ENCODE data around the gene SLC1A2.

Gene SLC1A2

GRCh38 chr11:35260342-35260985 lies 158.9 kb downstream of the SLC1A2 start:
- Histone ChIP-seq H3K36me3 (ENCODE audit: control insufficient read depth, insufficient read depth, low read length) (no peaks in the 10 kb centered on the region), H3K4me1 (ENCODE audit: control insufficient read depth, insufficient read depth, low read length) (no peaks in the 10 kb centered on the region), H3K27me3 (ENCODE audit: control insufficient read depth, insufficient read depth, low read length) (no peaks in the 10 kb centered on the region), H3K4me3 (ENCODE audit: low read length) (no peak overlapping the region), H3K9me3 (ENCODE audit: control insufficient read depth, low read length) (no peaks in the 10 kb centered on the region), H3K9ac (ENCODE audit: low read length) (no peak overlapping the region)

- H3K36me3 ChIP-seq (ENCODE audit: control insufficient read depth, insufficient read depth, low read length) = no peaks in the 10 kb centered on the region
- no peaks in the 10 kb centered on the region for H3K9me3 ChIP-seq (ENCODE audit: control insufficient read depth, low read length)
- H3K27me3 ChIP-seq (ENCODE audit: control insufficient read depth, insufficient read depth, low read length) = no peaks in the 10 kb centered on the region
- no peaks in the 10 kb centered on the region for H3K4me1 ChIP-seq (ENCODE audit: control insufficient read depth, insufficient read depth, low read length)
- no peak overlapping the region for H3K9ac ChIP-seq (ENCODE audit: low read length)
- no peak overlapping the region for H3K4me3 ChIP-seq (ENCODE audit: low read length)
Observed at GRCh38 chr11:35259529-35259928, 159.8 kb downstream of the SLC1A2 start.

GRCh38 chr11:35257281-35257680 lies 162.1 kb downstream of the SLC1A2 start:
- Histone ChIP-seq H3K36me3 (ENCODE audit: control insufficient read depth, insufficient read depth, low read length) (no peaks in the 10 kb centered on the region), H3K9ac (ENCODE audit: low read length) (no peak overlapping the region), H3K4me1 (ENCODE audit: control insufficient read depth, insufficient read depth, low read length) (no peaks in the 10 kb centered on the region), H3K9me3 (ENCODE audit: control insufficient read depth, low read length) (no peaks in the 10 kb centered on the region), H3K27me3 (ENCODE audit: control insufficient read depth, insufficient read depth, low read length) (no peaks in the 10 kb centered on the region), H3K4me3 (ENCODE audit: low read length) (no peak overlapping the region)

DNA sequence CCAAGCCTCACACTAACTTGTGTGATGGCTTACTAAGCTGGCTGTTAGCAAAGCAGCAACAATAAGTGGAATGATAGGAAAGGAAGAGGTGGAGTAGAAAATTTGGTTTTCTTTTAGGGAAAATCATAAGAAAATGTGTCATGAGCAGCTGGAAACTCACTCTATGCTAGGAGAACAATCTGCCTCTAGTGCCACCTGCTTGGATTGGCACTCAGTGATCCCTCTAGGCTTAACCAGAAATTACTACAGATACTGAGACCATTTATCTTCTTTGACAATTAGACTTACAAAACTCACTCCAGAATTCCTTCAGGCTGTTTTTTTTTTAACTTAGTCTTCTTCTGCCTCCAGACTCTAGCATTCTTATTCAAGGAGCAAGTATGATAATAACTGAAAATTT lies 163.1 kb downstream of the SLC1A2 start:
- Histone ChIP-seq H3K9ac (ENCODE audit: low read length) (no peak overlapping the region), H3K27me3 (ENCODE audit: control insufficient read depth, insufficient read depth, low read length) (no peaks in the 10 kb centered on the region), H3K36me3 (ENCODE audit: control insufficient read depth, insufficient read depth, low read length) (no peaks in the 10 kb centered on the region), H3K9me3 (ENCODE audit: control insufficient read depth, low read length) (no peaks in the 10 kb centered on the region), H3K4me3 (ENCODE audit: low read length) (no peak overlapping the region), H3K4me1 (ENCODE audit: control insufficient read depth, insufficient read depth, low read length) (no peaks in the 10 kb centered on the region)

GRCh38 chr11:35255514-35255913 lies 163.8 kb downstream of the SLC1A2 start:
- no peaks in the 10 kb centered on the region for H3K9me3 ChIP-seq (ENCODE audit: control insufficient read depth, low read length)
- no peak overlapping the region for H3K4me3 ChIP-seq (ENCODE audit: low read length)
- no peaks in the 10 kb centered on the region for H3K27me3 ChIP-seq (ENCODE audit: control insufficient read depth, insufficient read depth, low read length)
- no peak overlapping the region for H3K9ac ChIP-seq (ENCODE audit: low read length)
- no peaks in the 10 kb centered on the region for H3K4me1 ChIP-seq (ENCODE audit: control insufficient read depth, insufficient read depth, low read length)
- H3K36me3 ChIP-seq (ENCODE audit: control insufficient read depth, insufficient read depth, low read length) = no peaks in the 10 kb centered on the region

GRCh38 chr11:35253237-35253636 lies 166.1 kb downstream of the SLC1A2 start:
- Histone ChIP-seq H3K27me3 (ENCODE audit: control insufficient read depth, insufficient read depth, low read length) (no peaks in the 10 kb centered on the region), H3K4me1 (ENCODE audit: control insufficient read depth, insufficient read depth, low read length) (no peaks in the 10 kb centered on the region), H3K9me3 (ENCODE audit: control insufficient read depth, low read length) (no peaks in the 10 kb centered on the region), H3K9ac (ENCODE audit: low read length) (no peak overlapping the region), H3K4me3 (ENCODE audit: low read length) (no peak overlapping the region), H3K36me3 (ENCODE audit: control insufficient read depth, insufficient read depth, low read length) (no peaks in the 10 kb centered on the region)

GRCh38 chr11:35250621-35251020 lies 168.7 kb downstream of the SLC1A2 start:
- H3K36me3 ChIP-seq (ENCODE audit: control insufficient read depth, insufficient read depth, low read length) = no peaks in the 10 kb centered on the region
- H3K9ac ChIP-seq (ENCODE audit: low read length) = no peak overlapping the region
- no peaks in the 10 kb centered on the region for H3K4me1 ChIP-seq (ENCODE audit: control insufficient read depth, insufficient read depth, low read length)
- no peaks in the 10 kb centered on the region for H3K9me3 ChIP-seq (ENCODE audit: control insufficient read depth, low read length)
- H3K4me3 ChIP-seq (ENCODE audit: low read length) = no peak overlapping the region
- no peaks in the 10 kb centered on the region for H3K27me3 ChIP-seq (ENCODE audit: control insufficient read depth, insufficient read depth, low read length)

- Histone ChIP-seq H3K27me3 (ENCODE audit: control insufficient read depth, insufficient read depth, low read length) (no peaks in the 10 kb centered on the region), H3K36me3 (ENCODE audit: control insufficient read depth, insufficient read depth, low read length) (no peaks in the 10 kb centered on the region), H3K4me1 (ENCODE audit: control insufficient read depth, insufficient read depth, low read length) (no peaks in the 10 kb centered on the region), H3K9ac (ENCODE audit: low read length) (no peak overlapping the region), H3K9me3 (ENCODE audit: control insufficient read depth, low read length) (no peaks in the 10 kb centered on the region), H3K4me3 (ENCODE audit: low read length) (no peak overlapping the region)
Observed at GRCh38 chr11:35250192-35250591, 169.2 kb downstream of the SLC1A2 start.

DNA sequence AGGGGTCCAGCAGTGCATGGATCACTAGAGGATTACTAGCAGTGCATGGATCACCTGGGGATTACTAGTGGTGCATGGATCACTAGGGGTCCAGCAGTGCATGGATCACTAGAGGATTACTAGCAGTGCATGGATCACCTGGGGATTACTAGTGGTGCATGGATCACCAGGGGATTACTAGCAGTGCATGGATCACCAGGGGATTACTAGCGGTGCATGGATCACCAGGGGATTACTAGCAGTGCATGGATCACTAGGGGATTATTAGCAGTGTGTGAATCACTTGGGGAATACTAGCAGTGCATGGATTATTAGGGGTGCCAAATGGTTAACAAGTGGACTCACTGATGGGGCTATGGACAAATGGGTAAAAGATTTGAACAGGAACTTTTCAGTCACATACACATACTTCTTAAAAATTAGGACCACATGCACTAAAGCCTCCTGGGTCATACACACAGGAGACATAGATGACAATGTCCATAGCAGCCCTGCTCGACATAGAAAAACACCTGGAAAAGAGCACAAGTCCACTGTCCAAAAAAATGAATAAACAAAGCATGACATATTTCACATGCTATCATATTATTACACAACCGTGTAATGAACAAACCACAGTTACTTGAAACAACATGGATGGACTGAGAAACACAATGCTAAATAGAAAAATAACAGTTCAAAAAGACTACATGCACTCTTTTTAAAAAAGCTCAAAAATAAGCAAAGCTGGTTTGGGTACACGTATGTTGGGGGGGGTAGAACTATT lies 170.6 kb downstream of the SLC1A2 start:
- Histone ChIP-seq H3K9me3 (ENCODE audit: control insufficient read depth, low read length) (no peaks in the 10 kb centered on the region), H3K4me3 (ENCODE audit: low read length) (no peak overlapping the region), H3K27me3 (ENCODE audit: control insufficient read depth, insufficient read depth, low read length) (no peaks in the 10 kb centered on the region), H3K9ac (ENCODE audit: low read length) (no peak overlapping the region), H3K36me3 (ENCODE audit: control insufficient read depth, insufficient read depth, low read length) (no peaks in the 10 kb centered on the region), H3K4me1 (ENCODE audit: control insufficient read depth, insufficient read depth, low read length) (no peaks in the 10 kb centered on the region)

DNA sequence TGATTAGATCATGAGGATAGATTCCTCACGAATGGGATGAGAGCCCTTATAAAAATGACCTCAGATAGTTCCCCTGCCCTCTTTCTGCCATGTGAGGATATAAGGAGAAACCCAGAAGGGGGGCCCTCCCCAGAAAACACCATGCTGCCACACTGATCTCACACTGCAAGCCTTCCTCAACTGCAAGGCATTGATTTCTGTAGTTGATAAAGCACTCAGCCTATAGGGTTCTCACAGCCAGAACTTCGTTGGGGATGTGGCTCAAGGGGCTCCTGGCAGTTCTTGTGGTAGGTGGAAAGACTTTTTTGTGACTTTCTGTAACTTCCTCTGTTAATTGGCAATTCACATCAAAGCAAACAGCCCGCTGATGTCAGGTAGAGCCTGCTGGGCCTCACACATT lies 171.5 kb downstream of the SLC1A2 start:
- no peaks in the 10 kb centered on the region for H3K9me3 ChIP-seq (ENCODE audit: control insufficient read depth, low read length)
- no peaks in the 10 kb centered on the region for H3K27me3 ChIP-seq (ENCODE audit: control insufficient read depth, insufficient read depth, low read length)
- H3K4me3 ChIP-seq (ENCODE audit: low read length) = no peak overlapping the region
- no peaks in the 10 kb centered on the region for H3K36me3 ChIP-seq (ENCODE audit: control insufficient read depth, insufficient read depth, low read length)
- H3K9ac ChIP-seq (ENCODE audit: low read length) = no peak overlapping the region
- no peaks in the 10 kb centered on the region for H3K4me1 ChIP-seq (ENCODE audit: control insufficient read depth, insufficient read depth, low read length)

DNA sequence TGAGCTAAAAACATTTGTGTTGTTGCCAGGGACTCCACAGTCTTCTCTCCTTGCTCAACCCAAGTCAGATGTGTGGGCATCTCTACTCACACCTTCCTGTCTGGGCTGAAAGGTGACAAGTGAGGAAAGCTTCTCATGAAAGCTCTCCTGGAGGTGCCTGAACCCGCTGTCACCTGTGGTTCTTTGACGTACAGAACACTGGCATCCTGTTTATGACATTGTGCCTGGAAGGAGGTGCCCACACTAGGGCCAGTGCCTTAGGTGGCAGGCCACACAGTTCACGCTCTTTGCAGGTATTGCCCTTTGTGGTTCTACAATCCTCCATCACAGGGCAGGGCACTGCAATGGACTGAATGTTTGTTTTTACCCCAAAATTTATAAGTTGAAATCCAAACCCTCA lies 171.9 kb downstream of the SLC1A2 start:
- no peaks in the 10 kb centered on the region for H3K9me3 ChIP-seq (ENCODE audit: control insufficient read depth, low read length)
- no peak overlapping the region for H3K9ac ChIP-seq (ENCODE audit: low read length)
- no peaks in the 10 kb centered on the region for H3K36me3 ChIP-seq (ENCODE audit: control insufficient read depth, insufficient read depth, low read length)
- H3K27me3 ChIP-seq (ENCODE audit: control insufficient read depth, insufficient read depth, low read length) = no peaks in the 10 kb centered on the region
- H3K4me1 ChIP-seq (ENCODE audit: control insufficient read depth, insufficient read depth, low read length) = no peaks in the 10 kb centered on the region
- H3K4me3 ChIP-seq (ENCODE audit: low read length) = no peak overlapping the region

GRCh38 chr11:35246745-35247144 lies 172.6 kb downstream of the SLC1A2 start:
- Histone ChIP-seq H3K4me1 (ENCODE audit: control insufficient read depth, insufficient read depth, low read length) (no peaks in the 10 kb centered on the region), H3K27me3 (ENCODE audit: control insufficient read depth, insufficient read depth, low read length) (no peaks in the 10 kb centered on the region), H3K9me3 (ENCODE audit: control insufficient read depth, low read length) (no peaks in the 10 kb centered on the region), H3K36me3 (ENCODE audit: control insufficient read depth, insufficient read depth, low read length) (no peaks in the 10 kb centered on the region), H3K9ac (ENCODE audit: low read length) (no peak overlapping the region), H3K4me3 (ENCODE audit: low read length) (no peak overlapping the region)

All from mucosa of stomach (tissue), 1 donor.